ENCODE results near the gene ENOX1. TPM values are rescaled to one million over a fixed set of nuclear protein-coding genes. Genes with fewer than 3 reads are reported as not detected.

The ENOX1 gene
- total and polyA plus RNA-seq, 8 donors: 0.23 to 2.0 (median 0.94) TPM

DNA sequence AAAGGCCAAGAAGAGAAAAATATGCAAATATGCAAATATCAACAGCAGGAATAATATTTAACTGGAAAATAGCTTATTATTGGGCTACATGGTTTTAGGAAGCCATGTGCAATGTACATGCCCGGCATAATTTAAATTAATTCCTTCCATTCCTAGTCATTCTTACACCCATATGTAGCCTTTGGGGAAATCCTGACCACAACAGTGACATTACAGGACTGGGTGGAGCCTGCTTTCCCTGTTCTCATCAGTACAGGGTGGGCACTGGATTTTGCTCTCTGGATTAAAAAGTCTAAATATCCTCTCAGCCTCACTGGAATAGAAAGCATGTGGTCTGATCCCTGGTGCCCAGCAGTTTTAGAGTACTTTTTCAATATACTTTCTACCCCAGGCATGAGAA is 565.2 kb downstream of the ENOX1 start:
- FAIRE-seq: no peak

GRCh38 chr13:43220873-43221595 is 565.7 kb downstream of the ENOX1 start:
- Histone ChIP-seq H3K27ac (no peak overlapping the region), H3K27me3 (no peaks in the 10 kb centered on the region), H3K4me3 (no peak overlapping the region), H3K9me3 (no peaks in the 10 kb centered on the region), H3K36me3 (no peaks in the 10 kb centered on the region), H3K4me1 (no peaks in the 10 kb centered on the region)
- DNase-seq (peak in 3 of 6 donors; percentile 20 to 40 (median 38)), FAIRE-seq (no peak), ATAC-seq (peak; percentile 61 to 93 (median 73))
- no peak for TF ChIP-seq CTCF (IDR thresholded peaks at IDR 0.05)
- WGBS, 2 donors: 69 to 79% methylated on average over 8 of the region's 8 CpGs
- intact Hi-C loops (cut with DNase I): no loop called here

More for the DNA sequence above, 565.2 kb downstream of the ENOX1 start:
- no peak for ATAC-seq
- intact Hi-C loops (cut with DNase I): no loop called here
- Histone ChIP-seq H3K4me3 (no peak overlapping the region), H3K27me3 (no peaks in the 10 kb centered on the region), H3K27ac (no peak overlapping the region), H3K9me3 (no peaks in the 10 kb centered on the region), H3K4me1 (no peaks in the 10 kb centered on the region), H3K36me3 (no peaks in the 10 kb centered on the region)
- TF ChIP-seq CTCF (IDR thresholded peaks at IDR 0.05): no peak
- WGBS, 2 donors: 100% methylated on average over 1 of the region's 1 CpG
- no peak for DNase-seq

- 82 to 86% methylated on average over 4 of the region's 4 CpGs for WGBS, 2 donors
- no peaks in the 10 kb centered on the region for H3K36me3 ChIP-seq
- intact Hi-C loops (cut with DNase I): no loop called here
- H3K4me1 ChIP-seq: no peaks in the 10 kb centered on the region
- DNase-seq: no peak
- H3K27ac ChIP-seq: no peak overlapping the region
- H3K27me3 ChIP-seq: no peaks in the 10 kb centered on the region
- no peaks in the 10 kb centered on the region for H3K9me3 ChIP-seq
- no peak for FAIRE-seq
- TF ChIP-seq CTCF (IDR thresholded peaks at IDR 0.05): no peak
- ATAC-seq: no peak
- H3K4me3 ChIP-seq: no peak overlapping the region
These were observed 572.6 kb downstream of the ENOX1 start for GRCh38 chr13:43214124-43214523.

DNA sequence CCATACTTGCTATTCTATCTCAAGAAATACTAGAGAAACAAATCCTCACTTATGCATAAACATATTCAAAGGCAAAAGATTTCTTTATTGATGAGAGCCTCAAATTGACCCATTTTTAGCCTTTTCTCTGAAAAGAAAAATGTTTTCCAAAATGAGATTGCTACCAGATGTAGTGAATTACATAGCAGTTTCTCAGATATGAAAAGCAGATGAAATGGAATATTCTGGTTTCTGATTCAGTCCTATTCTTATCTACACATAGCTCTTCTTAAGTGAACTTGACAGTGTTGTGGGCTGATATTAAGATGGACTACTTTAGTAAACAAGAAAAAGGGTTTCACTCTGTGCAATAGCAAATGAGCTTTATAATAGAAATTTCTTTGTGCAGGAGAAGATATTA is 579.9 kb downstream of the ENOX1 start:
- no peaks in the 10 kb centered on the region for H3K9me3 ChIP-seq
- DNase-seq: no peak
- ATAC-seq: no peak
- intact Hi-C loops (cut with DNase I): no loop called here
- no peaks in the 10 kb centered on the region for H3K36me3 ChIP-seq
- no peaks in the 10 kb centered on the region for H3K4me1 ChIP-seq
- no peak overlapping the region for H3K4me3 ChIP-seq
- no peak overlapping the region for H3K27ac ChIP-seq
- no peak for TF ChIP-seq CTCF (IDR thresholded peaks at IDR 0.05)
- no peak for FAIRE-seq
- H3K27me3 ChIP-seq: no peaks in the 10 kb centered on the region

- no peak overlapping the region for H3K27ac ChIP-seq
- TF ChIP-seq CTCF (IDR thresholded peaks at IDR 0.05): no peak
- H3K9me3 ChIP-seq: no peaks in the 10 kb centered on the region
- no peaks in the 10 kb centered on the region for H3K36me3 ChIP-seq
- H3K4me1 ChIP-seq: no peaks in the 10 kb centered on the region
- no peaks in the 10 kb centered on the region for H3K27me3 ChIP-seq
- WGBS, 2 donors: 79 to 86% methylated on average over 4 of the region's 4 CpGs
- no peak for DNase-seq
- ATAC-seq: no peak
- intact Hi-C loops (cut with DNase I): no loop called here
- no peak for FAIRE-seq
- no peak overlapping the region for H3K4me3 ChIP-seq
These were observed 581.4 kb downstream of the ENOX1 start for GRCh38 chr13:43205416-43205815.
